Endodermal cell (in vitro differentiated cells): ENCODE results near the gene ASCC3. TPM values are rescaled to one million over a fixed set of nuclear protein-coding genes. Genes with fewer than 3 reads are reported as not detected.

ENCODE experiments used
- DNase-seq: peaks from one replicate; pipeline ENCODE4 v3.0.0-alpha.2; 2017
- H3K27ac ChIP-seq: 2 replicates; pipeline ENCODE4 v1.5.1; 2013; ENCODE audit warnings: mild to moderate bottlenecking, low read depth, low read length, moderate library complexity
- H3K27me3 ChIP-seq: 2 replicates; pipeline ENCODE4 v1.6.1; 2013; ENCODE audit warnings: mild to moderate bottlenecking, low read length, moderate library complexity; ENCODE audit not compliant: insufficient read depth, control insufficient read depth, poor library complexity, severe bottlenecking
- H3K36me3 ChIP-seq: 2 replicates; pipeline ENCODE4 v1.7.0; 2013; ENCODE audit warnings: mild to moderate bottlenecking, low read length, moderate library complexity; ENCODE audit not compliant: control insufficient read depth, insufficient read depth
- H3K4me1 ChIP-seq: one replicate; pipeline ENCODE4 v1.7.0; 2013; ENCODE audit warnings: low read length; ENCODE audit not compliant: control insufficient read depth, insufficient read depth
- H3K4me3 ChIP-seq: 2 replicates; pipeline ENCODE4 v1.5.1; 2013; ENCODE audit warnings: mild to moderate bottlenecking, low read length, moderate library complexity
- H3K9ac ChIP-seq: 2 replicates; pipeline ENCODE4 v1.6.1; 2013; ENCODE audit warnings: mild to moderate bottlenecking, low read length, moderate library complexity; ENCODE audit not compliant: poor library complexity, severe bottlenecking; ENCODE audit errors: extremely low read depth
- H3K9me3 ChIP-seq: 2 replicates; pipeline ENCODE4 v1.6.1; 2013; ENCODE audit warnings: mild to moderate bottlenecking, low read length, moderate library complexity; ENCODE audit not compliant: control insufficient read depth
- H3K27ac Mint-ChIP-seq: 2 replicates; pipeline ENCODE4 v1.8.0; 2020; ENCODE audit warnings: mixed read lengths
- H3K27me3 Mint-ChIP-seq: 2 replicates; pipeline ENCODE4 v1.8.0; 2021; ENCODE audit warnings: mild to moderate bottlenecking, mixed read lengths; ENCODE audit not compliant: insufficient read depth
- H3K36me3 Mint-ChIP-seq: 2 replicates; pipeline ENCODE4 v1.8.0; 2020; ENCODE audit warnings: low read depth, mixed read lengths
- H3K4me1 Mint-ChIP-seq: 2 replicates; pipeline ENCODE4 v1.8.0; 2020; ENCODE audit warnings: mixed read lengths
- H3K4me3 Mint-ChIP-seq: 2 replicates; pipeline ENCODE4 v1.8.0; 2020; ENCODE audit warnings: mild to moderate bottlenecking, moderate library complexity, mixed read lengths
- H3K9me3 Mint-ChIP-seq: 2 replicates; pipeline ENCODE4 v1.8.0; 2020; ENCODE audit warnings: mild to moderate bottlenecking, mixed read lengths
- CTCF ChIP-seq: fragments of 200-600 bp; sonication (generic); conservative IDR thresholded peaks from 2 replicates; pipeline ENCODE4 v1.5.0; 2021; ENCODE audit warnings: antibody characterized with exemption, mild to moderate bottlenecking
- WGBS, 2 experiments: methylation state at CpG; one replicate each; pipeline versions ENCODE4 v1.1.5 to v1.1.7; 2013; ENCODE audit warnings: missing lambda C conversion rate in 2 of 2, mixed read lengths in 1 of 2; ENCODE audit not compliant: insufficient coverage in 1 of 2, insufficient read length in 1 of 2; 5-methylcytosine and 5-hydroxymethylcytosine counted together
- total RNA-seq, 2 donors: library from RNA; stranded (reverse); fragmentation: NEBNext Ultra II Directional in 1 of 2; extraction: Animal tissue kit (Norgen Biotek cat#: 25700) in 1 of 2; gene quantifications; 2 replicates in 1 of 2; 3 replicates in 1 of 2; pipeline ENCODE4 v1.2.1, GENCODE V29; 2021

The ASCC3 gene
- total RNA-seq, 2 donors from 2014 or later, result 40.0 to 41.1 TPM

- no peak for DNase-seq
- no peak overlapping the region for H3K27ac ChIP-seq
- H3K36me3 Mint-ChIP-seq, result no peaks in the 10 kb centered on the region
- no peak overlapping the region for H3K4me3 ChIP-seq
- H3K27me3 Mint-ChIP-seq, result no peaks in the 10 kb centered on the region
- no peaks in the 10 kb centered on the region for H3K4me1 ChIP-seq
- no peak overlapping the region for H3K9ac ChIP-seq
- H3K27me3 ChIP-seq, result no peaks in the 10 kb centered on the region
- H3K27ac Mint-ChIP-seq, result no peak overlapping the region
- no peaks in the 10 kb centered on the region for H3K4me1 Mint-ChIP-seq
- H3K9me3 ChIP-seq, result no peaks in the 10 kb centered on the region
- no peaks in the 10 kb centered on the region for H3K36me3 ChIP-seq
- H3K4me3 Mint-ChIP-seq, result no peak overlapping the region
- 95 to 97% methylated on average over 3 to 5 of the region's 5 CpGs for WGBS, 2 experiments
- TF ChIP-seq CTCF, result no peak
- no peaks in the 10 kb centered on the region for H3K9me3 Mint-ChIP-seq
These were observed 149.7 kb downstream of the ASCC3 start for GRCh38 chr6:100731411-100731810.

DNA sequence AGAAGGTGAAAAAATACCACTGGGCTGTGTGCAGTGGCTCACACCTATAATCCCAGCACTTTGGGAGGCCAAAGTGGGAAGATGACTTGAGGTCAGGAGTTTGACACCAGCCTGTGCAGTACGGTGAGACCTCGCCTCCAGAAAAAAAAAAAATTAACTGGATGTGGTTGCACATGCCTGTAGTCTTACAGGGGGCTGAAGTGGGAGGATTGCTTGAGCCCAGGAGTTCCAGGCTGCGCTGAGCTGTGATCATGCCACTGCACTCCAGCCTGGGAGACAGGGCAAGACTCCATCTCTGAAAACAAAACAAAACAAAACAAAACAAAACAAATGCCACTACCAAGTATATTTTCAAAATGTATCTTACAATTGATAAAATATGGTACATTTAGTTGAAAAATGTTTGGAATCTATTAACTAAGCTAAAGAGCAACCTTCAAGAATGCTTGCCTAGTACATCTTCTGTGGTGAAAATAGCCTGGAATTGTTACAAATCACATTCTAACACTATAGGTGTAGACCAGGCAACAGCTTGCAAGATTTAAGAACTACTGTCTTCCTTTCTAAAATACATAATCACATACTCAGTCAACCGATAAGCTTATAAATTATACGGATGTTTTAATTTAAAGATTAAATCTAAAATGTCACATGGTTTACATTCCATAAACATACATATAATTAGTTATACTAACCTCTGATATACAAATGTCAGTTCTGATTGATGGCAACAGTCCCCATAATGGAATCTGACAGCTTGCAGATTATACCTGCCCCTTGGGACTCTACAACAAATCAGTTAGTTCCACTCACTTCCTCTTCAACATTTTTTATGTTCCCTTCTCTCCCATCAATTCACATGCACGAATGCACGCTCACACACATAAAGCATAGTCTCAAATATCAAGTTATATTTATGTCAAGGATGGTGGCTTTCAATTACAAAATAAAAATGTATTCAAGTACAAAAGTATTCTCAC is 150.8 kb downstream of the ASCC3 start:
- no peaks in the 10 kb centered on the region for H3K27me3 Mint-ChIP-seq
- no peak for TF ChIP-seq CTCF
- H3K4me1 Mint-ChIP-seq, result no peaks in the 10 kb centered on the region
- H3K36me3 ChIP-seq, result no peaks in the 10 kb centered on the region
- H3K4me1 ChIP-seq, result no peaks in the 10 kb centered on the region
- no peaks in the 10 kb centered on the region for H3K9me3 ChIP-seq
- H3K9me3 Mint-ChIP-seq, result no peaks in the 10 kb centered on the region
- no peak overlapping the region for H3K4me3 ChIP-seq
- H3K27ac ChIP-seq, result no peak overlapping the region
- no peak for DNase-seq
- H3K9ac ChIP-seq, result no peak overlapping the region
- H3K27me3 ChIP-seq, result no peaks in the 10 kb centered on the region
- no peak overlapping the region for H3K27ac Mint-ChIP-seq
- H3K36me3 Mint-ChIP-seq, result no peaks in the 10 kb centered on the region
- 30 to 74% methylated on average over 2 to 4 of the region's 7 CpGs for WGBS, 2 experiments
- no peak overlapping the region for H3K4me3 Mint-ChIP-seq

GRCh38 chr6:100726666-100727065 is 154.5 kb downstream of the ASCC3 start:
- peaks cover 4% of the 10 kb centered on the region for H3K36me3 Mint-ChIP-seq
- WGBS, 2 experiments, result 100% methylated on average over 1 of the region's 1 CpG
- no peak overlapping the region for H3K9ac ChIP-seq
- no peaks in the 10 kb centered on the region for H3K27me3 Mint-ChIP-seq
- DNase-seq, result no peak
- no peaks in the 10 kb centered on the region for H3K4me1 ChIP-seq
- H3K36me3 ChIP-seq, result peaks cover 4% of the 10 kb centered on the region
- H3K9me3 Mint-ChIP-seq, result no peaks in the 10 kb centered on the region
- no peaks in the 10 kb centered on the region for H3K9me3 ChIP-seq
- no peak for TF ChIP-seq CTCF
- H3K27ac Mint-ChIP-seq, result no peak overlapping the region
- no peak overlapping the region for H3K27ac ChIP-seq
- no peaks in the 10 kb centered on the region for H3K4me1 Mint-ChIP-seq
- H3K4me3 ChIP-seq, result no peak overlapping the region
- H3K4me3 Mint-ChIP-seq, result no peak overlapping the region
- no peaks in the 10 kb centered on the region for H3K27me3 ChIP-seq
